Measurements from ENCODE around the gene ZSCAN2.
"Not testable (repeated sequence)": the region's sequence is repeated elsewhere in the genome, so short reads cannot be mapped to it uniquely, and the experiment has no call there.

ZSCAN2 gene

GRCh38 chr15:84634228-84634837, 33.5 kb downstream of the ZSCAN2 start:
- Histone ChIP-seq H3K79me2 (ENCODE audit: control insufficient read depth, insufficient read depth, low read length, unreplicated experiment) (peaks cover 15% of the 10 kb centered on the region), H2AFZ (ENCODE audit: low read length, unreplicated experiment) (no peak overlapping the region), H3K27me3 (ENCODE audit: insufficient read depth, low read length) (no peaks in the 10 kb centered on the region), H3K4me1 (ENCODE audit: control insufficient read depth, insufficient read depth, low read length, unreplicated experiment) (peaks cover 29% of the 10 kb centered on the region), H3K27ac (ENCODE audit: low read depth, low read length) (no peak overlapping the region), H3K4me3 (ENCODE audit: low read depth, low read length) (peak overlapping the region; percentile 80), H3K36me3 (ENCODE audit: insufficient read depth, low read length) (peaks cover 5% of the 10 kb centered on the region; the same call in 1 of the 2 replicates)

GRCh38 chr15:84638103-84638502, 37.3 kb downstream of the ZSCAN2 start:
- peaks cover 7% of the 10 kb centered on the region for H3K79me2 ChIP-seq (ENCODE audit: control insufficient read depth, insufficient read depth, low read length, unreplicated experiment)
- 0 out of 2 replicates have a peak overlapping the region, but pooled peaks have one; percentile 4 for H3K27ac ChIP-seq (ENCODE audit: low read depth, low read length)
- peaks cover 14% of the 10 kb centered on the region; the same call in 1 of the 2 replicates for H3K36me3 ChIP-seq (ENCODE audit: insufficient read depth, low read length)
- H3K4me1 ChIP-seq (ENCODE audit: control insufficient read depth, insufficient read depth, low read length, unreplicated experiment), result peaks cover 14% of the 10 kb centered on the region
- H3K27me3 ChIP-seq (ENCODE audit: insufficient read depth, low read length), result no peaks in the 10 kb centered on the region
- no peak overlapping the region for H3K4me3 ChIP-seq (ENCODE audit: low read depth, low read length)
- H2AFZ ChIP-seq (ENCODE audit: low read length, unreplicated experiment), result no peak overlapping the region

- not testable (repeated sequence) for H3K4me1 ChIP-seq (ENCODE audit: control insufficient read depth, insufficient read depth, low read length, unreplicated experiment); H3K4me3 ChIP-seq (ENCODE audit: low read depth, low read length); H3K27me3 ChIP-seq (ENCODE audit: insufficient read depth, low read length); H3K79me2 ChIP-seq (ENCODE audit: control insufficient read depth, insufficient read depth, low read length, unreplicated experiment); H2AFZ ChIP-seq (ENCODE audit: low read length, unreplicated experiment); H3K27ac ChIP-seq (ENCODE audit: low read depth, low read length)
- peaks cover 20% of the 10 kb centered on the region for H3K36me3 ChIP-seq (ENCODE audit: insufficient read depth, low read length)
Observed at GRCh38 chr15:84641871-84642270, 41.1 kb downstream of the ZSCAN2 start.

- H2AFZ ChIP-seq (ENCODE audit: low read length, unreplicated experiment); H3K27ac ChIP-seq (ENCODE audit: low read depth, low read length); H3K79me2 ChIP-seq (ENCODE audit: control insufficient read depth, insufficient read depth, low read length, unreplicated experiment); H3K4me1 ChIP-seq (ENCODE audit: control insufficient read depth, insufficient read depth, low read length, unreplicated experiment); H3K4me3 ChIP-seq (ENCODE audit: low read depth, low read length); H3K27me3 ChIP-seq (ENCODE audit: insufficient read depth, low read length): not testable (repeated sequence)
- peaks cover 19% of the 10 kb centered on the region for H3K36me3 ChIP-seq (ENCODE audit: insufficient read depth, low read length)
Observed at GRCh38 chr15:84642640-84643039, 41.8 kb downstream of the ZSCAN2 start.

GRCh38 chr15:84643838-84644237, 43.0 kb downstream of the ZSCAN2 start:
- Histone ChIP-seq H2AFZ (ENCODE audit: low read length, unreplicated experiment) (no peak overlapping the region), H3K79me2 (ENCODE audit: control insufficient read depth, insufficient read depth, low read length, unreplicated experiment) (no peaks in the 10 kb centered on the region), H3K27ac (ENCODE audit: low read depth, low read length) (no peak overlapping the region), H3K36me3 (ENCODE audit: insufficient read depth, low read length) (peaks cover 23% of the 10 kb centered on the region), H3K4me1 (ENCODE audit: control insufficient read depth, insufficient read depth, low read length, unreplicated experiment) (peaks cover 3% of the 10 kb centered on the region), H3K4me3 (ENCODE audit: low read depth, low read length) (no peak overlapping the region), H3K27me3 (ENCODE audit: insufficient read depth, low read length) (no peaks in the 10 kb centered on the region)

- H3K27ac ChIP-seq (ENCODE audit: low read depth, low read length), result no peak overlapping the region
- peaks cover 7% of the 10 kb centered on the region for H3K4me1 ChIP-seq (ENCODE audit: control insufficient read depth, insufficient read depth, low read length, unreplicated experiment)
- H3K27me3 ChIP-seq (ENCODE audit: insufficient read depth, low read length), result no peaks in the 10 kb centered on the region
- no peak overlapping the region for H2AFZ ChIP-seq (ENCODE audit: low read length, unreplicated experiment)
- no peak overlapping the region for H3K4me3 ChIP-seq (ENCODE audit: low read depth, low read length)
- H3K79me2 ChIP-seq (ENCODE audit: control insufficient read depth, insufficient read depth, low read length, unreplicated experiment), result no peaks in the 10 kb centered on the region
- H3K36me3 ChIP-seq (ENCODE audit: insufficient read depth, low read length), result peaks cover 18% of the 10 kb centered on the region
Observed at GRCh38 chr15:84645496-84645895, 44.7 kb downstream of the ZSCAN2 start.

- Histone ChIP-seq H3K27ac (ENCODE audit: low read depth, low read length) (no peak overlapping the region), H3K79me2 (ENCODE audit: control insufficient read depth, insufficient read depth, low read length, unreplicated experiment) (no peaks in the 10 kb centered on the region), H3K4me3 (ENCODE audit: low read depth, low read length) (no peak overlapping the region), H3K36me3 (ENCODE audit: insufficient read depth, low read length) (peaks cover 18% of the 10 kb centered on the region), H3K4me1 (ENCODE audit: control insufficient read depth, insufficient read depth, low read length, unreplicated experiment) (peaks cover 7% of the 10 kb centered on the region), H2AFZ (ENCODE audit: low read length, unreplicated experiment) (no peak overlapping the region), H3K27me3 (ENCODE audit: insufficient read depth, low read length) (no peaks in the 10 kb centered on the region)
Observed at GRCh38 chr15:84645997-84646396, 45.2 kb downstream of the ZSCAN2 start.

- H3K4me1 ChIP-seq (ENCODE audit: control insufficient read depth, insufficient read depth, low read length, unreplicated experiment), result peaks cover 21% of the 10 kb centered on the region
- peaks cover 18% of the 10 kb centered on the region for H3K36me3 ChIP-seq (ENCODE audit: insufficient read depth, low read length)
- H3K27ac ChIP-seq (ENCODE audit: low read depth, low read length), result no peak overlapping the region
- H3K79me2 ChIP-seq (ENCODE audit: control insufficient read depth, insufficient read depth, low read length, unreplicated experiment), result peaks cover 6% of the 10 kb centered on the region
- H3K4me3 ChIP-seq (ENCODE audit: low read depth, low read length), result no peak overlapping the region
- H2AFZ ChIP-seq (ENCODE audit: low read length, unreplicated experiment), result no peak overlapping the region
- H3K27me3 ChIP-seq (ENCODE audit: insufficient read depth, low read length), result no peaks in the 10 kb centered on the region
Observed at GRCh38 chr15:84647726-84648125, 46.9 kb downstream of the ZSCAN2 start.

- no peak overlapping the region for H3K27ac ChIP-seq (ENCODE audit: low read depth, low read length)
- peaks cover 13% of the 10 kb centered on the region for H3K79me2 ChIP-seq (ENCODE audit: control insufficient read depth, insufficient read depth, low read length, unreplicated experiment)
- H3K36me3 ChIP-seq (ENCODE audit: insufficient read depth, low read length), result peaks cover 15% of the 10 kb centered on the region
Observed at GRCh38 chr15:84648539-84648938, 47.7 kb downstream of the ZSCAN2 start.

GRCh38 chr15:84649706-84650105, 48.9 kb downstream of the ZSCAN2 start:
- Histone ChIP-seq H3K36me3 (ENCODE audit: insufficient read depth, low read length) (peaks cover 15% of the 10 kb centered on the region; the same call in 1 of the 2 replicates), H3K27me3 (ENCODE audit: insufficient read depth, low read length) (no peaks in the 10 kb centered on the region), H3K4me3 (ENCODE audit: low read depth, low read length) (no peak overlapping the region), H3K79me2 (ENCODE audit: control insufficient read depth, insufficient read depth, low read length, unreplicated experiment) (peaks cover 18% of the 10 kb centered on the region), H3K27ac (ENCODE audit: low read depth, low read length) (no peak overlapping the region), H2AFZ (ENCODE audit: low read length, unreplicated experiment) (no peak overlapping the region), H3K4me1 (ENCODE audit: control insufficient read depth, insufficient read depth, low read length, unreplicated experiment) (peaks cover 29% of the 10 kb centered on the region)

More at GRCh38 chr15:84648539-84648938, 47.7 kb downstream of the ZSCAN2 start:
- peaks cover 29% of the 10 kb centered on the region for H3K4me1 ChIP-seq (ENCODE audit: control insufficient read depth, insufficient read depth, low read length, unreplicated experiment)
- no peak overlapping the region for H3K4me3 ChIP-seq (ENCODE audit: low read depth, low read length)
- H3K27me3 ChIP-seq (ENCODE audit: insufficient read depth, low read length), result no peaks in the 10 kb centered on the region
- H2AFZ ChIP-seq (ENCODE audit: low read length, unreplicated experiment), result no peak overlapping the region

GRCh38 chr15:84653584-84653909, 52.7 kb downstream of the ZSCAN2 start:
- Histone ChIP-seq H3K27me3 (ENCODE audit: insufficient read depth, low read length) (no peaks in the 10 kb centered on the region), H3K4me1 (ENCODE audit: control insufficient read depth, insufficient read depth, low read length, unreplicated experiment) (peaks cover 50% of the 10 kb centered on the region), H3K4me3 (ENCODE audit: low read depth, low read length) (peak overlapping the region; percentile 88), H2AFZ (ENCODE audit: low read length, unreplicated experiment) (peak overlapping the region; percentile 68), H3K36me3 (ENCODE audit: insufficient read depth, low read length) (peaks cover 7% of the 10 kb centered on the region; the same call in 1 of the 2 replicates), H3K27ac (ENCODE audit: low read depth, low read length) (peak overlapping the region; percentile 74), H3K79me2 (ENCODE audit: control insufficient read depth, insufficient read depth, low read length, unreplicated experiment) (peaks cover 18% of the 10 kb centered on the region)
